Measurements from ENCODE around the gene EIF3K. TPM values are rescaled to one million over a fixed set of nuclear protein-coding genes. Genes with fewer than 3 reads are reported as not detected.

EIF3K gene
- total and polyA plus RNA-seq, 10 of the 15 experiments (the other 5 are each of a cell fraction or from before 2014, with no cell fraction given) = 330 to 927 (median 436) TPM

- ATAC-seq (no peak), FAIRE-seq (no peak), DNase-seq (ENCODE audit: low read depth, low spot score) (no peak)
- no peak overlapping the region; the same call in 1 of the 2 replicates for H3K4me2 ChIP-seq (ENCODE audit: control insufficient read depth, insufficient read depth)
- in situ Hi-C loops (cut with MboI) (no loop called here), intact Hi-C loops (cut with micrococcal nuclease; ENCODE audit: unreplicated experiment) (no loop called here)
- no peaks in the 10 kb centered on the region for H3K9me3 ChIP-seq (replicated peaks; ENCODE audit: control insufficient read depth, insufficient read depth, low read length)
- RAD21 ChIA-PET (ENCODE audit: unreplicated experiment) = no interaction called here
- SMC1A ChIA-PET (ENCODE audit: uncharacterized antibody, unreplicated experiment) = no interaction called here
- peaks cover 4 to 9% of the 10 kb centered on the region in 2 experiments for H3K36me3 ChIP-seq (ENCODE audit: control insufficient read depth in 2 of 2, insufficient read depth in 2 of 2, low read length in 1 of 2)
- H2AFZ ChIP-seq (ENCODE audit: control insufficient read depth, low read depth, low read length) = no peak overlapping the region
- 91% methylated on average over 16 of the region's 19 CpGs for WGBS (ENCODE audit: insufficient coverage, insufficient replicate concordance, low lambda C conversion rate, missing lambda C conversion rate)
- H3K27ac ChIP-seq (ENCODE audit: control insufficient read depth, insufficient read depth) = peak overlapping the region; percentile 55; the same call in 1 of the 2 replicates
- H3K4me1 ChIP-seq (ENCODE audit: control insufficient read depth, insufficient read depth, low read length) = peaks cover 52% of the 10 kb centered on the region
- no peaks in the 10 kb centered on the region for H3K27me3 ChIP-seq (replicated peaks in 1 of 2; ENCODE audit: control insufficient read depth in 2 of 2, insufficient read depth in 2 of 2, low read length in 1 of 2)
- H3K9ac ChIP-seq (ENCODE audit: control insufficient read depth, insufficient read depth, low read length) = no peak overlapping the region
- TSS peak; percentile 17 for BruUV-seq (replicated peaks)
- POLR2A ChIA-PET = interaction anchor here (0.6 kb wide), 2 partner anchors 25 to 183 kb away, joined by 3 read pairs; no protein-coding TSS in a partner anchor
- H3K4me3 ChIP-seq = no peak overlapping the region
- H3K79me2 ChIP-seq (ENCODE audit: control insufficient read depth, insufficient read depth, low read length) = peaks cover 79% of the 10 kb centered on the region
- CTCF ChIA-PET = interaction anchor here (0.6 to 1.2 kb wide), 2 partner anchors 30 to 436 kb away, joined by 3 to 5 read pairs; no protein-coding TSS in a partner anchor
- H4K20me1 ChIP-seq (ENCODE audit: control insufficient read depth, insufficient read depth) = no peaks in the 10 kb centered on the region; the same call in 1 of the 2 replicates
- TF ChIP-seq YY1 (IDR thresholded peaks at IDR 0.05; ENCODE audit: low read depth, low read length) (no peak), IRF4 (IDR thresholded peaks at IDR 0.05; ENCODE audit: low read depth, low read length) (no peak), KLF5 (IDR thresholded peaks at IDR 0.05; ENCODE audit: partially characterized antibody) (no peak), PAX5 (IDR thresholded peaks at IDR 0.05; ENCODE audit: borderline replicate concordance, low read depth, low read length) (no peak), BCL3 (IDR thresholded peaks at IDR 0.05; ENCODE audit: borderline replicate concordance, insufficient read depth, low read depth, low read length, poor library complexity, severe bottlenecking) (no peak), ATF7 (IDR thresholded peaks at IDR 0.05; ENCODE audit: low read depth) (no peak), CHD1 (IDR thresholded peaks at IDR 0.05; ENCODE audit: low read depth, low read length) (no peak), BMI1 (IDR thresholded peaks at IDR 0.05; ENCODE audit: borderline replicate concordance) (no peak), CTCF (IDR thresholded peaks at IDR 0.05 in 2 of 3, conservative IDR thresholded peaks at IDR 0.05 in 1 of 3; ENCODE audit: control insufficient read depth in 2 of 3, extremely low read depth in 1 of 3, insufficient read depth in 1 of 3, low read depth in 3 of 3, low read length in 3 of 3) (no peak), CHD2 (IDR thresholded peaks at IDR 0.05; ENCODE audit: borderline replicate concordance, low read depth, low read length) (no peak), TBL1XR1 (IDR thresholded peaks at IDR 0.05; ENCODE audit: low read depth, low read length) (no peak), SMARCA5 (IDR thresholded peaks at IDR 0.05) (no peak), KAT2A (conservative IDR thresholded peaks at IDR 0.05; ENCODE audit: control insufficient read depth, low read depth, low read length) (no peak), RAD21 (IDR thresholded peaks at IDR 0.05; ENCODE audit: insufficient read depth, low read depth, low read length) (no peak), EED (IDR thresholded peaks at IDR 0.05; ENCODE audit: low read depth) (no peak), SREBF2 (IDR thresholded peaks at IDR 0.05; ENCODE audit: low read length) (no peak), ZBTB40 (IDR thresholded peaks at IDR 0.05; ENCODE audit: borderline replicate concordance) (no peak), RCOR1 (conservative IDR thresholded peaks at IDR 0.05; ENCODE audit: low read depth, low read length) (no peak)
Observed at GRCh38 chr19:38665950-38666662, 47.1 kb downstream of the EIF3K start.

All from GM12878 (cell line).